Endothelial cell of umbilical vein (primary cell): ENCODE measurements around the gene NEK2.

Source experiments
- CTCF ChIP-seq, 2 donors: IDR thresholded peaks; 1 replicate in 1 of 2; 2 replicates in 1 of 2; pipeline ENCODE4 v1.5.1; 2011; ENCODE audit warnings: low read length in 2 of 2, mild to moderate bottlenecking in 2 of 2, moderate library complexity in 2 of 2, control low read depth in 1 of 2, inconsistent platforms in 1 of 2, low read depth in 1 of 2; ENCODE audit not compliant: insufficient read depth in 1 of 2; ENCODE audit errors: extremely low read depth in 1 of 2
- JUN ChIP-seq: IDR thresholded peaks from 2 replicates; pipeline ENCODE4 v1.6.1; 2011; ENCODE audit warnings: borderline replicate concordance, low read depth; ENCODE audit not compliant: insufficient read length, insufficient read depth
- MAX ChIP-seq: IDR thresholded peaks from 2 replicates; pipeline ENCODE4 v1.6.1; 2011; ENCODE audit not compliant: insufficient read depth, insufficient read length
- POLR2A ChIP-seq: IDR thresholded peaks from 2 replicates; pipeline ENCODE4 v1.6.1; 2012; ENCODE audit warnings: low read depth, mild to moderate bottlenecking, control low read depth, low read length
- POLR2AphosphoS5 ChIP-seq: IDR thresholded peaks from 2 replicates; pipeline ENCODE4 v1.6.1; 2012; ENCODE audit warnings: low read depth, mild to moderate bottlenecking, control low read depth, low read length, moderate library complexity; ENCODE audit not compliant: insufficient read depth

DNA sequence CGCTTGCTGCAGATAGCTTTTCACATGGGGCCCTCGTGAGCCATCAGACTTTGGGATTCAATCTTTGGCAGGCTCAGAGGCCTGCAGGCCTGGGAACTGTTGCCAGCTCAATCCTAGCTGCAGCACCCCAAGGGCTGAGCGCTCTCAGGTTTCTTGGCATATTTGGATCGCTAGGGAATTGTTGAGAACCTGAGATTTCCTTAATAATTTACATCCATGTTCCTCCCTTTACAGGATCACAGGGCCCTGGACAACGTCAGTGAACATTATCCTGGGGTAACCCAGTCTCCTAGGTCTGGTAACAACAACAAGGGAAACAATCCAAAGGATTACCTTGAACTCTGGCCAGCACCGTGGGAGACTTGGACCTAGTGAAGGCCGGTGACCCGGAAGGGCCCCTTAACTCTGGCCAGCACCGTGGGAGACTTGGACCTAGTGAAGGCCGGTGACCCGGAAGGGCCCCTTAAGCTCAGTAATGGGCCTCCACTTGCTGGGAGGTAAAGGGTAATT, 49.3 kb upstream of the NEK2 start:
- TF ChIP-seq MAX (no peak), POLR2A (no peak), CTCF (IDR thresholded peaks at IDR 0.05; ENCODE audit: extremely low read depth in 1 of 2, insufficient read depth in 1 of 2, low read depth in 1 of 2, low read length in 2 of 2) (no peak), POLR2AphosphoS5 (no peak), JUN (no peak)
